Measurements from ENCODE around the gene B3GNT5.

DNA sequence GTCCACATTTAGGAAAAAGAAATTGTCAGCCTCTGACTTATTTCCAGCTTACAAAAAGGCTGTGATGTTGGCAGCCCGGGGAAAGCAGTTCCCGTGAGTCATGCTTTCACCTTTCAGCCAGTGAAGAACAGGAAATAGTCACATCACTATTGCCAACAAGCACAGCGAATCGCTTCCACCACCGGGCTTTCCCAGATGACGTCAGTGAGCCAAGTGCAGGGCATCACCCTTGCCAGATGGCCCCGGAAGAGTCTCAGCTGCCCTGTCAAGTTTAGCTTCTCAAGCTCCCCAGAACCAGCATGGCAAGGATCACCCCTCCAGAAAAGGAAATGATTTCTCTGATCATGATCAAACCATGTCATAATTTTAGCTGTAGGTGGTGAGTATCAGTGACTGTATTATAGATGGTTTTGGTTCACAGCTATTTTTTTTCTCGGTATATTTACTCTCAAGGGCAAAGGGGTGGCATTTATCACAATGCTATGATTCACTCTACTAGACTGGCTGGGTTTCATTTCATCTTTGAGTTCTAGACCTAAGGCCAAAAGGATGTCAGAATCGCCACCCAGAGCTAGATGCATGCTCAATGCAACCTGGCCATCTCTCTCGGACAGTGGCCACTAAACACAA lies 32.9 kb downstream of the B3GNT5 start:
- no peak for TF ChIP-seq POLR2A (IDR thresholded peaks at IDR 0.05)
- TF ChIP-seq, protein P1, sequence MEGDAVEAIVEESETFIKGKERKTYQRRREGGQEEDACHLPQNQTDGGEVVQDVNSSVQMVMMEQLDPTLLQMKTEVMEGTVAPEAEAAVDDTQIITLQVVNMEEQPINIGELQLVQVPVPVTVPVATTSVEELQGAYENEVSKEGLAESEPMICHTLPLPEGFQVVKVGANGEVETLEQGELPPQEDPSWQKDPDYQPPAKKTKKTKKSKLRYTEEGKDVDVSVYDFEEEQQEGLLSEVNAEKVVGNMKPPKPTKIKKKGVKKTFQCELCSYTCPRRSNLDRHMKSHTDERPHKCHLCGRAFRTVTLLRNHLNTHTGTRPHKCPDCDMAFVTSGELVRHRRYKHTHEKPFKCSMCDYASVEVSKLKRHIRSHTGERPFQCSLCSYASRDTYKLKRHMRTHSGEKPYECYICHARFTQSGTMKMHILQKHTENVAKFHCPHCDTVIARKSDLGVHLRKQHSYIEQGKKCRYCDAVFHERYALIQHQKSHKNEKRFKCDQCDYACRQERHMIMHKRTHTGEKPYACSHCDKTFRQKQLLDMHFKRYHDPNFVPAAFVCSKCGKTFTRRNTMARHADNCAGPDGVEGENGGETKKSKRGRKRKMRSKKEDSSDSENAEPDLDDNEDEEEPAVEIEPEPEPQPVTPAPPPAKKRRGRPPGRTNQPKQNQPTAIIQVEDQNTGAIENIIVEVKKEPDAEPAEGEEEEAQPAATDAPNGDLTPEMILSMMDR (IDR thresholded peaks at IDR 0.05): no peak

Measured in uterus (tissue), 2 donors.